ENCODE data around the gene VSIG4.

GRCh38 chrX:66020631-66021334 is 19.1 kb downstream of the VSIG4 start:
- no peak for TF ChIP-seq CTCF (conservative IDR thresholded peaks at IDR 0.05; ENCODE audit: low read length)
- no peak for TF ChIP-seq EZH2phosphoT487 (IDR thresholded peaks at IDR 0.05; ENCODE audit: borderline replicate concordance)

All from Loucy (cell line).